K562 (cell line): ENCODE measurements around the gene C2CD2. TPM values are rescaled to one million over a fixed set of nuclear protein-coding genes. Genes with fewer than 3 reads are reported as not detected.

ENCODE experiments used
- ATAC-seq: fragments of 200-7000 bp; cut with Tn5 transposase; 3 replicates; pipeline ENCODE4 v1.9.1; 2020; ENCODE audit warnings: moderate library complexity
- BruUV-seq: library from RNA; stranded (reverse); fragments of 400-500 nt; replicated peaks from 2 replicates; lab custom pipeline; 2021; lab: Mats Ljungman, UMichigan
- CTCF ChIA-PET: fragments of 300-600 bp; formaldehyde crosslinking; extraction: SDS; loops from one replicate; lab custom pipeline; 2021; ENCODE audit warnings: low intra/inter-chr PET ratio; lab: Yijun Ruan, JAX
- POLR2A ChIA-PET: fragments of 300-600, 350-650 bp; sonication (Branson Sonifier 250); formaldehyde crosslinking; extraction: SDS; loops from one replicate; lab custom pipeline; 2021; ENCODE audit warnings: antibody characterized with exemption, inconsistent platforms; lab: Yijun Ruan, JAX
- DNase-seq, 4 experiments: peaks; one replicate each; pipeline versions ENCODE4 v3.0.0 to v3.0.0-alpha.2; 2011 to 2018; ENCODE audit warnings: low spot score in 3 of 4, mixed read lengths in 3 of 4; ENCODE audit errors: extremely low read depth in 1 of 4
- FAIRE-seq: peaks from 2 replicates; lab custom pipeline; 2011; peaks lifted over from hg19 to GRCh38; lab: Jason Lieb, UNC
- H2AFZ ChIP-seq: 2 replicates; pipeline ENCODE4 v1.6.0; 2011; ENCODE audit warnings: low read depth, low read length, control low read depth, inconsistent platforms
- H3K27ac ChIP-seq: fragments of 200-600 bp; 3 replicates; pipeline ENCODE4 v1.8.0; 2011; ENCODE audit warnings: low read depth, mild to moderate bottlenecking, control low read depth, inconsistent platforms, low read length, moderate library complexity, mixed read lengths; ENCODE audit errors: extremely low read depth
- H3K27me3 ChIP-seq, 2 experiments: fragments of 300-600 bp in 1 of 2; 2 replicates in 1 of 2; 3 replicates in 1 of 2; pipeline versions ENCODE4 v1.6.0 to v1.8.0; 2011; ENCODE audit warnings: inconsistent platforms in 2 of 2, low read length in 2 of 2, mild to moderate bottlenecking in 1 of 2, mixed read lengths in 1 of 2, moderate library complexity in 1 of 2; ENCODE audit not compliant: control insufficient read depth in 2 of 2, insufficient read depth in 2 of 2
- H3K36me3 ChIP-seq: fragments of 300-600 bp; 3 replicates; pipeline ENCODE4 v1.8.0; 2011; ENCODE audit warnings: mild to moderate bottlenecking, low read length, inconsistent platforms; ENCODE audit not compliant: control insufficient read depth, insufficient read depth
- H3K4me1 ChIP-seq, 2 experiments: fragments of 200-600 bp in 1 of 2; replicated peaks in 1 of 2; 2 replicates in 1 of 2; 3 replicates in 1 of 2; pipeline versions ENCODE4 v1.5.1 to v1.8.0; 2011; ENCODE audit warnings: inconsistent platforms in 2 of 2, low read length in 2 of 2, mild to moderate bottlenecking in 1 of 2, mixed read lengths in 1 of 2, moderate library complexity in 1 of 2; ENCODE audit not compliant: control insufficient read depth in 2 of 2, insufficient read depth in 2 of 2
- H3K4me2 ChIP-seq: 2 replicates; pipeline ENCODE4 v1.6.1; 2011; ENCODE audit warnings: low read length, control low read depth, inconsistent platforms, mixed read lengths; ENCODE audit not compliant: insufficient read depth
- H3K4me3 ChIP-seq: fragments of 200-600 bp; sonication (generic), shearing (Covaris generic); 2 replicates; pipeline ENCODE4 v1.5.1; 2016; ENCODE audit warnings: control low read depth, inconsistent platforms
- H3K79me2 ChIP-seq: fragments of 200-600 bp; 3 replicates; pipeline ENCODE4 v1.8.0; 2011; ENCODE audit warnings: low read length, inconsistent platforms; ENCODE audit not compliant: control insufficient read depth, insufficient read depth
- H3K9ac ChIP-seq, 2 experiments: 2 replicates each; pipeline versions ENCODE4 v1.6.0 to v1.6.1; 2011; ENCODE audit warnings: low read depth in 2 of 2, low read length in 2 of 2, control low read depth in 1 of 2, inconsistent platforms in 1 of 2, mild to moderate bottlenecking in 1 of 2, mixed read lengths in 1 of 2; ENCODE audit not compliant: insufficient read depth in 1 of 2
- H3K9me1 ChIP-seq: one replicate; pipeline ENCODE4 v1.6.0; 2011; ENCODE audit warnings: inconsistent platforms, mild to moderate bottlenecking, low read length, moderate library complexity; ENCODE audit not compliant: control insufficient read depth, insufficient read depth
- H3K9me3 ChIP-seq: replicated peaks from 2 replicates; pipeline ENCODE4 v1.5.1; 2011; ENCODE audit warnings: low read depth, low read length, inconsistent platforms; ENCODE audit not compliant: control insufficient read depth, insufficient read depth
- H4K20me1 ChIP-seq: replicated peaks from 2 replicates; pipeline ENCODE4 v1.6.1; 2011; ENCODE audit warnings: low read length, inconsistent platforms, mixed read lengths; ENCODE audit not compliant: control insufficient read depth, insufficient read depth
- ARID2 ChIP-seq: fragments of 450-650 bp; IDR thresholded peaks from 2 replicates; pipeline ENCODE4 v1.6.1; 2017; ENCODE audit warnings: antibody characterized with exemption, mild to moderate bottlenecking
- E2F4 ChIP-seq: sonication (generic); formaldehyde crosslinking; IDR thresholded peaks from 2 replicates; pipeline ENCODE4 v1.8.0; 2022; ENCODE audit warnings: mild to moderate bottlenecking, low read depth, missing genetic modification reagents
- EGR1 ChIP-seq: fragments of 450-650 bp; conservative IDR thresholded peaks from 2 replicates; pipeline ENCODE4 v1.6.1; 2017; ENCODE audit warnings: mild to moderate bottlenecking
- EP300 ChIP-seq: IDR thresholded peaks from 2 replicates; pipeline ENCODE4 v1.6.1; 2012; ENCODE audit warnings: low read length, improper control_type of control experiment
- EP400 ChIP-seq: fragments of 450-650 bp; IDR thresholded peaks from 2 replicates; pipeline ENCODE4 v1.6.1; 2017; ENCODE audit warnings: antibody characterized with exemption, mild to moderate bottlenecking, moderate library complexity
- EWSR1 ChIP-seq: fragments of 450-650 bp; IDR thresholded peaks from 2 replicates; pipeline ENCODE4 v1.6.1; 2018; ENCODE audit warnings: borderline replicate concordance, mild to moderate bottlenecking, low read depth, moderate library complexity; ENCODE audit not compliant: partially characterized antibody
- L3MBTL2 ChIP-seq: fragments of 450-650 bp; IDR thresholded peaks from 2 replicates; pipeline ENCODE4 v1.6.1; 2016; ENCODE audit warnings: mild to moderate bottlenecking, moderate library complexity
- MAZ ChIP-seq, 2 experiments: fragments of 450-650 bp in 1 of 2; sonication (generic) in 1 of 2; formaldehyde crosslinking; IDR thresholded peaks in 1 of 2; conservative IDR thresholded peaks in 1 of 2; 2 replicates each; pipeline versions ENCODE4 v1.4.0 to v1.5.0; 2020; ENCODE audit warnings: mild to moderate bottlenecking in 1 of 2, missing genetic modification reagents in 1 of 2
- NFXL1 ChIP-seq: fragments of 450-650 bp; formaldehyde crosslinking; IDR thresholded peaks from 2 replicates; pipeline ENCODE4 v1.4.0; 2021; ENCODE audit warnings: mild to moderate bottlenecking
- PHF20 ChIP-seq: fragments of 450-650 bp; IDR thresholded peaks from 2 replicates; pipeline ENCODE4 v1.6.1; 2018; ENCODE audit not compliant: partially characterized antibody
- PYGO2 ChIP-seq: fragments of 450-650 bp; IDR thresholded peaks from 2 replicates; pipeline ENCODE4 v1.6.1; 2016; ENCODE audit warnings: mild to moderate bottlenecking, missing genetic modification characterization, moderate library complexity, missing compliant biosample characterization
- RB1 ChIP-seq: fragments of 450-650 bp; IDR thresholded peaks from 2 replicates; pipeline ENCODE4 v1.6.1; 2017; ENCODE audit warnings: low read depth, mild to moderate bottlenecking
- SMARCA4 ChIP-seq: fragments of 450-650 bp; IDR thresholded peaks from 2 replicates; pipeline ENCODE4 v1.6.1; 2016
- THRAP3 ChIP-seq: fragments of 450-650 bp; IDR thresholded peaks from 2 replicates; pipeline ENCODE4 v1.6.1; 2016; ENCODE audit warnings: mild to moderate bottlenecking, inconsistent platforms, borderline replicate concordance
- ZFP30 ChIP-seq: fragments of 250-450 bp; sonication (Bioruptor Pico); IDR thresholded peaks from 2 replicates; pipeline ENCODE4 v1.8.0; 2022; ENCODE audit warnings: moderate library complexity, mild to moderate bottlenecking, inconsistent platforms, borderline replicate concordance
- ZFP91 ChIP-seq: sonication (generic); formaldehyde crosslinking; IDR thresholded peaks from 2 replicates; pipeline ENCODE4 v1.8.0; 2022; ENCODE audit warnings: mild to moderate bottlenecking, missing genetic modification reagents
- ZNF282 ChIP-seq: sonication (generic); formaldehyde crosslinking; IDR thresholded peaks from 2 replicates; pipeline ENCODE4 v1.8.1; 2023; ENCODE audit warnings: missing genetic modification reagents
- ZNF41 ChIP-seq: fragments of 250-450 bp; sonication (Bioruptor Pico); conservative IDR thresholded peaks from 2 replicates; pipeline ENCODE4 v1.4.0; 2020; ENCODE audit warnings: mild to moderate bottlenecking
- ZNF695 ChIP-seq: fragments of 450-650 bp; formaldehyde crosslinking; IDR thresholded peaks from 2 replicates; pipeline ENCODE4 v1.4.0; 2020; ENCODE audit warnings: mild to moderate bottlenecking, moderate library complexity
- WGBS: fragments of 100-300 bp; shearing (Covaris generic); methylation state at CpG from one replicate; pipeline ENCODE4 v1.1.6; 2016; ENCODE audit warnings: low coverage, mixed read lengths; ENCODE audit not compliant: insufficient coverage; ENCODE audit errors: missing lambda C conversion rate; 5-methylcytosine and 5-hydroxymethylcytosine counted together
- in situ Hi-C: fragments of 300-500 bp; cut with MboI; formaldehyde crosslinking; loops from 4 replicates; pipeline ENCODE4 v1.15.0; 2018; ENCODE audit warnings: inconsistent platforms, mixed read lengths
- intact Hi-C: fragments of 100-400 bp; cut with micrococcal nuclease; formaldehyde crosslinking; loops from 2 replicates; pipeline ENCODE4 v1.14.2; 2022
- polyA plus RNA-seq, 8 experiments: library from polyadenylated mRNA; depleted of rRNA in 4 of 8; stranded (reverse) in 5 of 8; unstranded in 3 of 8; fragments of >200 nt; fragmentation: Nextera tagmentation in 2 of 8; fragmentation: Illumina TruSeq in 1 of 8; extraction: Ambion mirVana in 2 of 8; extraction: Trizol in 1 of 8; gene quantifications; 2 replicates each; pipeline versions ENCODE4 v1.2.1 to v1.2.3, GENCODE V29; 2011 to 2014; ENCODE audit warnings: inconsistent platforms in 1 of 8, missing spikeins in 1 of 8
- total RNA-seq, 7 experiments: library from RNA; depleted of rRNA in 6 of 7; stranded (reverse); fragments of >200 nt in 6 of 7; fragmentation: Illumina TruSeq in 2 of 7; extraction: Trizol in 2 of 7; gene quantifications; 2 replicates each; pipeline versions ENCODE4 v1.2.1 to v1.2.3, GENCODE V29; 2011 to 2021; ENCODE audit warnings: low replicate concordance in 1 of 7

The C2CD2 gene
- total and polyA plus RNA-seq, 9 of the 15 experiments (the other 6 are each of a cell fraction or from before 2014, with no cell fraction given), result 1.3 to 21.6 (median 12.1) TPM

- no peak for TF ChIP-seq ZFP30 (CRISPR knock-in tag)
- TF ChIP-seq NFXL1 (CRISPR knock-in tag), result peak; percentile 30; the same call in 1 of the 2 replicates
Measured at GRCh38 chr21:41836166-41837015, 117.4 kb downstream of the C2CD2 start (continued).

GRCh38 chr21:41835711-41836154 is 118.1 kb downstream of the C2CD2 start:
- H3K4me1 ChIP-seq, result peaks cover 11 to 26% of the 10 kb centered on the region in 2 experiments; a peak in 4 of 5 replicates
- peak overlapping the region; percentile 76; the same call in 2 of the 3 replicates for H3K27ac ChIP-seq
- TF ChIP-seq RB1, result no peak
- TF ChIP-seq ZNF41 (CRISPR knock-in tag), result no peak
- 0 out of 2 replicates have a peak, but pooled peaks have one; percentile 28 for TF ChIP-seq SMARCA4
- no peak for TF ChIP-seq ZNF282 (CRISPR knock-in tag)
- no peak for TF ChIP-seq ZNF695
- TF ChIP-seq PYGO2 (tag), result no peak
- TF ChIP-seq EWSR1, result no peak
- TF ChIP-seq THRAP3, result no peak
- TF ChIP-seq EGR1, result peak; percentile 39
- TF ChIP-seq L3MBTL2, result no peak
- TF ChIP-seq MAZ (CRISPR knock-in tag; conservative IDR thresholded peaks at IDR 0.05 in 1 of 2, IDR thresholded peaks at IDR 0.05 in 1 of 2), result peak in 1 of 2 experiments; percentile 53; a peak in 1 of 4 replicates
- no peak for TF ChIP-seq ARID2
- no peak for TF ChIP-seq E2F4 (CRISPR knock-in tag)
- no peak for TF ChIP-seq ZFP91 (CRISPR knock-in tag)
- peak; percentile 38 for TF ChIP-seq EP300
- no peak for TF ChIP-seq PHF20
- 0 out of 2 replicates have a peak, but pooled peaks have one; percentile 37 for TF ChIP-seq EP400

More at GRCh38 chr21:41835711-41836154, 118.1 kb downstream of the C2CD2 start:
- no peak overlapping the region for H3K4me3 ChIP-seq
- DNase-seq (peak; percentile 65 to 87 (median 80)), ATAC-seq (peak; percentile 92), FAIRE-seq (peak; percentile 91)
- no peaks in the 10 kb centered on the region for H3K9me3 ChIP-seq
- 47% methylated on average over 6 of the region's 10 CpGs for WGBS
- in situ Hi-C loops (no loop called here), intact Hi-C loops (no loop called here)
- H3K9me1 ChIP-seq, result peaks cover 3% of the 10 kb centered on the region
- H4K20me1 ChIP-seq, result no peaks in the 10 kb centered on the region
- peak overlapping the region; percentile 84 for H2AFZ ChIP-seq
- no TSS peak for BruUV-seq
- peak overlapping the region; percentile 27 to 57; a peak in 2 of 4 replicates for H3K9ac ChIP-seq
- H3K36me3 ChIP-seq, result peaks cover 60% of the 10 kb centered on the region
- no peaks in the 10 kb centered on the region for H3K27me3 ChIP-seq
- H3K4me2 ChIP-seq, result peak overlapping the region; percentile 59
- CTCF ChIA-PET, result no interaction called here
- POLR2A ChIA-PET, result interaction anchor here (0.8 to 0.9 kb wide), 2 partner anchors 10 to 12 kb away, joined by 3 to 5 read pairs; no protein-coding TSS in a partner anchor
- no peaks in the 10 kb centered on the region for H3K79me2 ChIP-seq
